Bronchial epithelial cell (primary cell): ENCODE results near the gene OSBPL5. TPM values are rescaled to one million over a fixed set of nuclear protein-coding genes. Genes with fewer than 3 reads are reported as not detected.
A peak's percentile ranks its signal among the peaks of the same experiment; 100 is the strongest.

Experiments
- DNase-seq: peaks from one replicate; pipeline ENCODE4 v3.0.0-alpha.2; 2010; ENCODE audit warnings: low read depth
- FAIRE-seq: peaks from 2 replicates; lab custom pipeline; 2011; peaks lifted over from hg19 to GRCh38; lab: Jason Lieb, UNC
- H3K27me3 ChIP-seq: 2 replicates; pipeline ENCODE4 v1.5.1; 2011; ENCODE audit warnings: low read length; ENCODE audit not compliant: control insufficient read depth, insufficient read depth
- H3K36me3 ChIP-seq: 2 replicates; pipeline ENCODE4 v1.5.1; 2011; ENCODE audit warnings: low read length; ENCODE audit not compliant: control insufficient read depth, insufficient read depth
- H3K4me3 ChIP-seq: 2 replicates; pipeline ENCODE4 v1.5.1; 2011; ENCODE audit warnings: mild to moderate bottlenecking, low read depth, low read length, control low read depth
- CTCF ChIP-seq: IDR thresholded peaks from 2 replicates; pipeline ENCODE4 v1.5.1; 2011; ENCODE audit warnings: mild to moderate bottlenecking, moderate library complexity, low read length, control low read depth, inconsistent platforms; ENCODE audit not compliant: insufficient read depth, severe bottlenecking
- total RNA-seq: library from RNA; depleted of rRNA; stranded (reverse); fragments of >200 nt; gene quantifications from 2 replicates; pipeline ENCODE4 v1.2.1, GENCODE V29; 2014

The OSBPL5 gene
- total RNA-seq, 1 donor from 2014 or later: 21.1 TPM

- Histone ChIP-seq H3K4me3 (no peak overlapping the region), H3K36me3 (no peaks in the 10 kb centered on the region), H3K27me3 (no peaks in the 10 kb centered on the region)
- FAIRE-seq (no peak), DNase-seq (no peak)
- no peak for TF ChIP-seq CTCF
These were observed 12.5 kb downstream of the OSBPL5 start for GRCh38 chr11:3152471-3153110.

GRCh38 chr11:3150726-3151125, 14.4 kb downstream of the OSBPL5 start:
- no peaks in the 10 kb centered on the region for H3K36me3 ChIP-seq
- DNase-seq (no peak), FAIRE-seq (no peak)
- no peak for TF ChIP-seq CTCF
- no peak overlapping the region for H3K4me3 ChIP-seq
- H3K27me3 ChIP-seq: no peaks in the 10 kb centered on the region

GRCh38 chr11:3149852-3150188, 15.3 kb downstream of the OSBPL5 start:
- DNase-seq: no peak
- no peaks in the 10 kb centered on the region for H3K36me3 ChIP-seq
- no peak for TF ChIP-seq CTCF
- H3K4me3 ChIP-seq: no peak overlapping the region
- FAIRE-seq: peak; percentile 66
- H3K27me3 ChIP-seq: no peaks in the 10 kb centered on the region

- Histone ChIP-seq H3K4me3 (no peak overlapping the region), H3K36me3 (no peaks in the 10 kb centered on the region), H3K27me3 (no peaks in the 10 kb centered on the region)
- TF ChIP-seq CTCF: no peak
- DNase-seq (no peak), FAIRE-seq (no peak)
These were observed 15.9 kb downstream of the OSBPL5 start for GRCh38 chr11:3148990-3149851.

GRCh38 chr11:3148255-3148989, 16.7 kb downstream of the OSBPL5 start:
- DNase-seq (no peak), FAIRE-seq (no peak)
- TF ChIP-seq CTCF: no peak
- no peak overlapping the region for H3K4me3 ChIP-seq
- no peaks in the 10 kb centered on the region for H3K27me3 ChIP-seq
- no peaks in the 10 kb centered on the region for H3K36me3 ChIP-seq
